ENCODE data around the gene KBTBD8.

DNA sequence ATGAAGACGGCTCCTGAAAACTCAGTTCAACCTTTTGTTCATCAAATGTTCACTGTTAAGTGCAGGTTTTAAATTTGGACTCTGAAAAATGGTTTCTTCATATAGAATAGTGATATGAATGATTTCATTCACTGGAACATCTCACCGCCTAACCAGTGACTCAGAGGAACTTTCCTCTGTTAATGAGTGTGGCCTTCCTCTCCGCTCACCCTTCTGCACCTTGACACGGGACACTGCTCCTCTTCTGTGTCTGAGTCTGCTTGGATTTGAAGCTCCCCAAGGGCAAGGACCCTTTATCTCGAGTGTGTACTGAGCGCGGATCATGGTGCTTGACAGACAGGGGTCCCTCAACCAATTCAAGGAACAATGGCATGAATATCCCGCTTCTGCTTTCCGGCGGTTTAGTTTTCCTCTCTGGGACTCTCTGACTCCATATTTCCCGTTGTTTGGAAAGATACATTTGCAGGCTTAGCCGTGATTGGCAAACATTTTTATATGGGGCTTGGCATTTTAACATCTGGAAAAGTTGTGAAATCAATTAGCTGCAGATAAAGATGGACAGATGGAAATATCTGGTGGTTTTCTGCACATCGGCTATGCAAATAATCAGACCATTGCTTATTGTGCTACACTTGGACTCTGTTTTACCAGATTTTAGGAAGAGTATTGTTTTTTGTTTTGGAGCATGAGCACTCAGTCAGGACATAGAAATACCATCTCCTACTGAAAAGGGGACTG, 20.9 kb downstream of the KBTBD8 start:
- TF ChIP-seq POLR2AphosphoS5 (IDR thresholded peaks at IDR 0.05; ENCODE audit: low read depth, low read length) (no peak), POLR2A (IDR thresholded peaks at IDR 0.05; ENCODE audit: low read depth, low read length) (no peak)
